HG03175 (cell line): ENCODE measurements around the gene DNAJC17.

Source experiments
- ATAC-seq: cut with Tn5 transposase; IDR thresholded peaks from one replicate; pipeline ENCODE4 v1.9.1; 2021; ENCODE audit warnings: mild to moderate bottlenecking, moderate library complexity; ENCODE audit not compliant: unreplicated experiment

The DNAJC17 gene

DNA sequence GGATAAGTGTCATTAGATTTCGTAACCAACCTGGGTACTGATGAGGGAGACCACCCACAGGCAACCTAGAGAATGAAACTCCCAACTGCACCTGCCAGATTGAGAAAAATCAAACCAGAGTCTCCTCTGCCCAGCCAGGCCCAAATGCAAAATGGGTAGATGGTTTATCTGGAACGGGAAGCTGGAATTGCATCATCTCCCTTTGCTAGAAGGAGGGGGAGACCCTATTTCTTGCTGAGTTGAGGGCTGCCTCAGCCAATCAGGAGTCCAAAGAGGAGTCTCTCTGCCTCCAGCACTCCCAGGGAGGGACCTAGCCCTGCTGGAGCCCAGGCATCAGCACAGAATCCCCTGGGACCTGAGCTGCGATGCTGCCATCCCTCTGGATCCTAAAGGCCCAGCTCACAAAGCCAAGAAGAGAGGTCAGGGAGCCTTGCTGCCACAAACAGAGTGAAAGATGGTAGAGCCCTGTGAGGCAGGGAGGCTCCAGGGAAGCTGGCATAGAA, 60.3 kb downstream of the DNAJC17 start:
- ATAC-seq = no peak

DNA sequence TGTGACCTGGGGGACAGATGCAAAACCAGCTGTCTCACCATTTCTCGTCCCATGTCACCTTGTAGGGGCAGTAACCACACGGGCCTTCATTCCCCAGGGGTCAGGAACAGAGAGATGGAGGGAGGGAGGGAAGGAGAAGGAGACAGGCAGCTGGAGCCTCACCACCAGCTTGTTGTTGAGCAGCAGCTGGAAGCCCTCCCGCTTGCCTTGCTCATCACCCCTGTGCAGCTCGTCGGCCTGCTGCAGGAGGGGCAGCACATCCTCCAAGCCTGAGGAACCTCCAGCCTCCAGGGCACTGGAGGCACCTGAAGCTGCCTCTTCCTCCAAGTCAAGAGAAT, 62.5 kb downstream of the DNAJC17 start:
- ATAC-seq = no peak

DNA sequence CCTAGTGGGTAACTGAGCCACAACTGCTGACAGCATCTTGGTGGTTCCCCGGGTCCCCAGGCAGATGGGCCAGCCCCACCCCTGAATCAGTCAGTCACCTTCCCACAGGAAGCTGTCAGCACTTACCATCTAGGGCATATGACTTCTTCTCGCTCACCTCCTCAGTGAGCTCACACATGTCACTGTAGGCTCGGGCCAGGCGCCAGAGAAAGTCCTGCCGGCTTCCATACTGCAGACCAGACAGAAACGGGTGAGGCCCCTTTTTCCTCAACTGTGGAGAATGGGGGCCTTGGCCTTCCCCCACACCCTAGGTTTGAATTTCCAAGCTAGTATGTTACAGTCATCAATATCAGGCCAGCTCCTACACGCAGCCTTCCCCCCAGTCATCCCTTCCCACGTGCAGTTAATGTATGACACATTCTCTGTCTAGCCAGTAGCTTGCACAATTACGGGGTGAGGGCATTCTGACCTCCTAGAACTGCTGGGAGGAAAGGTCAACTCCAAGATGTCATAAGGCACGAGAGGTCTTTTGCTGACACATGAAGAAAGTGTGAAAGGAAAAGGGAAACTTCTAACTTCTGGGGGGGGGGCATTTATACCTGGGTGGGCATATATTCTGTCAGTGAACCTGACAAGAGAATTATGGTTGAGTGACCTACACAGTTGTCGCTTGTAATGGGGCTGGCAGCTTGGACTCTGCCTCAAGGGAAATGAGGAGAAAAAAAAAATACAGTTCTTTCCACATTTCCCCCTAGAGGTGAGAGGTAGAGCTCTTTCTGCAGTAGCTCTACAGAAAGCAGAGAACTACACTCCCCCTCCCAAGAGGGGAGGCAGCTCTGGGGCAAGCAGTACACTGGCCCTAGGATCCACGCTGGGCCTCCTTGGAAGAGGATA, 63.1 kb downstream of the DNAJC17 start:
- no peak for ATAC-seq

DNA sequence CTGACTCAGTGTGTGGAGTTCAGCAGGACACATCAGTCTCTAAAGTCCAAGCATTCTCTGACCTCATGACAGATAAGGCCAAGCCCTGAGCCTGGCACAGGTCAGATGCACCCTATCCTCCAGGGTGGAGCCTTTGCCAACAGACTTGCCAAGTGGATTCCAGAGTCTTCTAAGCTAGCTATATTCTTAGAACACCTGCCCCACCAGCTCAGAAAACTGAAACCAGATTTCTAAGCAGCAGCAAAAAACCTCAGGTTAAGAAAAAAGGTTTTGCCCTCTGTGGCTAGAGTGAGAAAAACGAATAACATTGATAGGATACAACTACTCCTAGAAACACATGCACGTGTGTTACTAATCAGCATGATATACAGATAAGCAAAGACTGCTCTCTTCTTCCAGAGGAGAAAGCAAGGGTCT, 63.8 kb downstream of the DNAJC17 start:
- no peak for ATAC-seq

DNA sequence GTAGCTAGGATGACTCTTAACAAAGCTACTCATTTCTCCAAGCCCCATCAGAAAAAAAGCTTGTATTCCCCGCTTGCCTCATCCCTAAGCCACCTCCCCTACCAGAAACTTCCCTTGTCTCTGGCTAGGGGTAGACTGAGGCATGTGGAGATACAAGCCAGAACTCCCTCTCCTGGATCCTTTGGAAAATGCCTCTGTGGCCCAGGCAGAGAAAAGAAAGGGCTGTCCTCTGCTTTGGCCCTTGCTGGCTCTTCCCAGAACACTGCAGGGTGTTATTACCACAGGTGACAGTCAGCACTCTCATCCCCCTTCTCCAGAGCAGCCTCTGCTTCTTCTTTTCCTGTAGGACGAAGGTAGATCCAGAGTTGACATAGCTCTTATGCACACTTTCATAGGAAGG, 67.4 kb downstream of the DNAJC17 start:
- no peak for ATAC-seq

DNA sequence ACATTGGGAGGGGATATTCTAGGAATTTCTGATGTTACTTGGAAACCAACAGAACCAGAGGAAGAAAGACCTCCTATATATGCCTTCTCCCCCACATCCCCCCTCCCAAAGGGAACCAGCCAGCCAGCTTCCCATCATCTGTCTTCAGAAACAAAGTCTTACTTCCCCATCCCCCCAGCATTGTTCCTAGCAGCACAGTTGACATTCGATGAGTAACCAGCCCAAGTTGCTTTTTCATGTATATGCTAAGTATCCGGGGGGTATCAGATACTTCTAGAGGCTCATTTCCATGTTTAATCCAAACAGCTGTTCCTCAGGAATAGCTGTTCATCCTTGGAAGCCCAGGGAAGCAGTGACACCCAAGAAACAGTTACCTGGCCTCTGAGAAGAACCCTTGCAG, 68.2 kb downstream of the DNAJC17 start:
- no peak for ATAC-seq

DNA sequence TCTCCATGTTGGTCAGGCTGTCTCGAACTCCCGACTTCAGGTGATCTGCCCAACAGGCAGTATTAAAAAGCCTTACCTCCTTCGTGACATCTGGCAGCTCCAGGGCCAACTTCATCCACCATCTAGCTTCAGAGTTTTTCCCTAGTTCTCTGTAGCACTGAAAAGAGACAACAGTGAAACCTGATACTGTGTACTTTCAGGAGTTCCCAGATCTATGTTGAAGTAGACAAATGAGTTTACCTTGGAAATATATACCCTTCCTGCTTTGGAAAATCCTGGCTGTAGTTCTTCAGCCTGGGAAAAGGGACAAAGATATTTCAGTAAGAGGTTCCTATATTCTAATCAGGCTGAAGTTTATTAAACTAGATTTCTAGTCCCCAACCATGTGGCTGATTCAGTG, 70.2 kb downstream of the DNAJC17 start:
- ATAC-seq = no peak

DNA sequence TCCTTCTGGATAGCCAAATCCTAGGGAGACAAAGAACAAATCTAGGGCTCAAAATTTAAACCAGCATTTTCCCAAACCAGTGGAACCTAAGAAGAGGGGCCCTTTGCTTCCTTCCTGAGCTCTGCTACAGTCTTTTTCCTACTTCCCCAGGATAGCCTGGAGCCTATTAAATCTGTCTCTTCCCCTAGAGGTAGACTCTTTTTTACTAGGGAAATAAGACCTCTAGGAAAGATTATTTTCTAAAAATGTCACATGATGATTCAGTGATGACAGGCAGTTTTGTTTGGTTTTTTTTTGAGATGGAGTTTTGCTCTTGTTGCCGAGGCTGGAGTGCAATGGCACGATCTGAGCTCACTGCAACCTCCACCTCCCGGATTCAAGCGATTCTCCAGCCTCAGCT, 70.7 kb downstream of the DNAJC17 start:
- no peak for ATAC-seq

DNA sequence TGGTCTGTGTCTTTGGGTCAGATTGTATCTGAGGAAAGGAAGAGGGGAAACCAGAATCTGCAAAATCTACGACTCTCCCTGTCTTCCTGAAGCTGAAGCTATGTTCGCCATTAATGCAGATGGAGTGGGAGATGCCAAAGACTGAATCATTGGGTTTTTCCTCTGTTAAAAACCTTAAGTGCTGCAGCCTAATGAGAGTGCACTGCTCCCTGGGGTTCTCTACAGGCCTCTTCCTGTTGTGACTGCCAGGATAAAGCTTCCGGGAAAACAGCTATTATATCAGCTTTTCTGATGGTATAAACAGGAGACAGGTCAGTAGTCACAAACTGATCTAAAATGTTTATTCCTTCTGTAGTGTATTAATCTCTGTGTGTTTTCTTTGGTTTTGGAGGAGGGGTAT, 76.2 kb downstream of the DNAJC17 start:
- ATAC-seq = no peak

DNA sequence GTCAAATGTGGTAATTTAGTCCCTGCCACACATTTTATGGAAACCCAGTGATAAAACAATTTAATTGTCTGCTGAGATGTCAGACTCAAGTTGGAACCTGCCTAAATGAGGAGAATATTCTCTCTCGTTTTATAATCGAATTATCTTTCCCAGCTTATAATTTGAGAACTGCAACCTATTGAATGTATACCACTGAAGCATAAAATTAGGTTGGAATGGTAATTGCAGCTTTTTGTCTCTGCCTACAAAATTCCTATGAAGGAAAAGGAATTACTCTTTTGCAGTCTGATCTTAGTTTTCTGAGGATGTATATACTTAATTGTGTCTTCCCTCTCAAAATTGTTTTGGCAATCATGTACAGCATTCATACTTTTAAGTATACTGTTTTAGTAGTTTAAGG, 83.4 kb downstream of the DNAJC17 start:
- ATAC-seq = no peak

DNA sequence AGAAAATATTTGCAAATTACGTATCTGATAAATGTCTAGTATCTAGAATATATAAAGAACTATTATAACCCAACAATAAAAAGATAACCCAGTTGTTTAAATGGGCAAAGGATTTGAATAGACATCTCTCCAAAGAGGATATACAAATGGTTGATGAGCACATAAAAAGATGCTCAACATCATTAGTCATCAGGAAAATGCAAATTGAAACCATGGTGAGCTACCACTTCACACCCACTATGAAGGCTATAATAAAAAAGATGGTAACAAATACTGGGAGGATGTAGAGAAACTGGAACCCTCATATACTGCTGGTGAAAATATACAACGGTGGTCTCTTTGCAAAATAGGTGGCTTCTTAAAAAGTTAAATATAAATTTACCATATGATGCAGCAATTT, 84.3 kb downstream of the DNAJC17 start:
- no peak for ATAC-seq

DNA sequence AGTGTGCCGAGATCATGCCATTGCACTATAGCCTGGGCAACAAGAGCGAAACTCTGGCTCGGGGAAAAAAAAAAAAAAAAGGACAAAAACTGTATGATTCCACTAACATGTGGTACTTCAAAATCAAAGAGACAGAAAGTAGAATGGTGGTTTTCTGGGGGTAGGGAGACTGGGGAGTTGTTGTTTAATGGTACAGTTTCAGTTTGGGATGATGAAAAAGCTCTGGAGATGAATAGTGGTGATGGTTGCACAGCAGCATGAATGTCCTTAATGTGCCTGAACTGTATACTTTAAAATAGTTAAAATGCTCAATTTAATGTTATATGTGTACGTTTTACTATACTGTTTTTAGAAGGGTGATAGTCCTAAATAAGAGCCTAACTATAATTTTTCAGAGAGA, 84.9 kb downstream of the DNAJC17 start:
- ATAC-seq = no peak

DNA sequence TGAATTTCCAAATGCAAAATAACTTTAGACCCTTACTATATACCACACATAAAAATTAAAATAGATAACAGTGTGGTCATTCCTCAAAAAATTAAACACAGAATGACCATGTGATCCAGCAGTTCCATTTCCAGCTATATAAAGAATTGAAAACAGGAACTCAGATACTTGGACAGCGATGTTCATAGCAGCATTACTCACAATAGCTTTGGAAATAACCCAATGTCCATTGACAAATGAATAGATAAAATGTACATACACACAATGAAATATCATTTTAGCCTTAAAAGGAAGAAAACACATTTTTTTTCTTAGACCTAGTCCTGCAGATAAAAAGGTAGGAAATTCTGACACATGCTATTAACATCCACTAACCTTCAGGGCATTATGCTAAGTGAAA, 85.6 kb downstream of the DNAJC17 start:
- no peak for ATAC-seq

DNA sequence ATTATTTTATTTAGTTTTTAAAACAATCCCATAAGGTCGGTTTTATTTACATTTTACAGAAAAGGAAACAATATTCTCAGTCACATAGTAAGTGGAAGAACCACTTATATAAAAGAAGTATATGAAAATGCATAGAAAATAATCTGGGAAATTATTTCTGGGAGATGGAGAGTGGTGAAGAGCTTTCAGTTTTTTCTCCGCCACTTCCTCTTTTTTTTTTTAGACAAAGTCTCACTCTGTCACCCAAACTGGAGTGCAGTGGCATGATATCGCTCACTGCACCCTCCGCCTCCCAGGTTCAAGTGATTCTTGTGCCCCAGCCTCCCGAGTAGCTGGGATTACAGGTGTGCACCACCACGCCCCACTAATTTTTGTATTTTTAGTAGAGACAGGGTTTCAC, 91.1 kb downstream of the DNAJC17 start:
- no peak for ATAC-seq
